ENCODE measurements around the gene LINC01488. TPM values are rescaled to one million over a fixed set of nuclear protein-coding genes. Genes with fewer than 3 reads are reported as not detected.

The LINC01488 gene
- total and polyA plus RNA-seq, 2 of the 13 experiments (the other 11 are each of a cell fraction or from before 2014, with no cell fraction given), result 0.26 to 0.58 TPM

- no peaks in the 10 kb centered on the region for H3K79me2 ChIP-seq (ENCODE audit: insufficient read depth, low read length)
- no peak overlapping the region for H3K27ac ChIP-seq (ENCODE audit: extremely low read length, insufficient read depth, low read length)
- CTCF ChIA-PET (ENCODE audit: low intra/inter-chr PET ratio, low total read pairs), result no interaction called here
- no peak overlapping the region for H3K4me2 ChIP-seq (ENCODE audit: low read depth, low read length)
- no peak overlapping the region for H2AFZ ChIP-seq (ENCODE audit: low read length)
- ATAC-seq (no peak), DNase-seq (ENCODE audit: low spot score) (no peak), FAIRE-seq (no peak)
- 52% methylated on average over 12 of the region's 12 CpGs for WGBS (ENCODE audit: low lambda C conversion rate)
- no peaks in the 10 kb centered on the region for H4K20me1 ChIP-seq (ENCODE audit: insufficient read depth, low read length)
- H3K36me3 ChIP-seq (replicated peaks in 1 of 2; ENCODE audit: control insufficient read depth in 1 of 2, insufficient read depth in 2 of 2, low read length in 2 of 2), result no peaks in the 10 kb centered on the region
- TF ChIP-seq ZNF468 (CRISPR knock-in tag; IDR thresholded peaks at IDR 0.05) (no peak), ZNF781 (CRISPR knock-in tag; IDR thresholded peaks at IDR 0.05; ENCODE audit: borderline replicate concordance, not compliant biosample characterization) (no peak), ZSCAN31 (CRISPR knock-in tag; IDR thresholded peaks at IDR 0.05; ENCODE audit: low read depth) (no peak)
- peaks cover 2 to 29% of the 10 kb centered on the region in 2 experiments; a peak in 3 of 5 replicates for H3K27me3 ChIP-seq (ENCODE audit: control insufficient read depth in 1 of 2, insufficient read depth in 2 of 2, low read length in 2 of 2)
- intact Hi-C loops (cut with micrococcal nuclease; ENCODE audit: unreplicated experiment), result no loop called here
- in situ Hi-C loops (cut with HindIII; ENCODE audit: extremely low pct_ligation_motif_present, low pct_unique_long_range_greater_than_20kb), result no loop called here
- no peak overlapping the region for H3K9ac ChIP-seq (ENCODE audit: insufficient read depth, low read depth, low read length)
- no TSS peak for BruUV-seq (replicated peaks)
- H3K9me3 ChIP-seq (ENCODE audit: low read length), result no peaks in the 10 kb centered on the region
- POLR2A ChIA-PET, result no interaction called here
- H3K4me1 ChIP-seq (ENCODE audit: insufficient read depth, low read length), result no peaks in the 10 kb centered on the region
- no peak overlapping the region for H3K4me3 ChIP-seq (replicated peaks in 1 of 3; ENCODE audit: insufficient read depth in 1 of 3, low read depth in 2 of 3, low read length in 3 of 3)
These were observed 45.0 kb downstream of the LINC01488 start for GRCh38 chr11:69526453-69526810.

DNA sequence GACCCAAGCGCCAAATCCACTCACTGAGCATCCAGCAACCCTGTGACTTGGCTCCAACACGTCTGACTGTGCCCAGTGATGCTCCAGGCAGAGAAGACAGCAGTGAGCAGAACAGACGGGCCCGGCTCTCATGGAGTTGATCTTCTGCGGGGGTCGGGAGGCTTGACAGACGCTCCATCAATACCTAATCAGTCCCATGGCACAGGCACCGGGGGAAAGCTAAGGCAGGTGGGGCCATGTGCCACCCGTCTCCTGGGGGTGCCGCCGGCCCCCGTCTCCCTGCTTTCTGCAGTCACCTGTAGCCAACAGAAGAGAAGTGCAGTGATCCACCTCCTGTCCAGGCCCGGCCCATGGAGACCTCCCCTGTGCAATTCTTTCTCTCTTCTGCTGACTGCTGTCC lies 47.5 kb downstream of the LINC01488 start:
- POLR2A ChIA-PET, result no interaction called here
- Histone ChIP-seq H2AFZ (ENCODE audit: low read length) (no peak overlapping the region), H4K20me1 (ENCODE audit: insufficient read depth, low read length) (no peaks in the 10 kb centered on the region), H3K4me1 (ENCODE audit: insufficient read depth, low read length) (no peaks in the 10 kb centered on the region), H3K36me3 (replicated peaks in 1 of 2; ENCODE audit: control insufficient read depth in 1 of 2, insufficient read depth in 2 of 2, low read length in 2 of 2) (no peaks in the 10 kb centered on the region), H3K27ac (ENCODE audit: extremely low read length, insufficient read depth, low read length) (no peak overlapping the region), H3K79me2 (ENCODE audit: insufficient read depth, low read length) (no peaks in the 10 kb centered on the region), H3K9me3 (ENCODE audit: low read length) (no peaks in the 10 kb centered on the region), H3K27me3 (ENCODE audit: control insufficient read depth in 1 of 2, insufficient read depth in 2 of 2, low read length in 2 of 2) (peaks cover 4 to 44% of the 10 kb centered on the region in 2 experiments; a peak in 3 of 5 replicates), H3K4me2 (ENCODE audit: low read depth, low read length) (no peak overlapping the region), H3K4me3 (replicated peaks in 1 of 3; ENCODE audit: insufficient read depth in 1 of 3, low read depth in 2 of 3, low read length in 3 of 3) (no peak overlapping the region), H3K9ac (ENCODE audit: insufficient read depth, low read depth, low read length) (no peak overlapping the region)
- FAIRE-seq (no peak), ATAC-seq (no peak), DNase-seq (ENCODE audit: low spot score) (no peak)
- BruUV-seq (replicated peaks), result no TSS peak
- intact Hi-C loops (cut with micrococcal nuclease; ENCODE audit: unreplicated experiment), result no loop called here
- CTCF ChIA-PET (ENCODE audit: low intra/inter-chr PET ratio, low total read pairs), result no interaction called here
- 60% methylated on average over 8 of the region's 13 CpGs for WGBS (ENCODE audit: low lambda C conversion rate)
- in situ Hi-C loops (cut with HindIII; ENCODE audit: extremely low pct_ligation_motif_present, low pct_unique_long_range_greater_than_20kb), result no loop called here
- TF ChIP-seq PHF20 (CRISPR knock-in tag; IDR thresholded peaks at IDR 0.05) (no peak), ZNF124 (CRISPR knock-in tag; IDR thresholded peaks at IDR 0.05) (no peak), ZNF646 (CRISPR knock-in tag; IDR thresholded peaks at IDR 0.05) (no peak), ZNF260 (CRISPR knock-in tag; IDR thresholded peaks at IDR 0.05; ENCODE audit: borderline replicate concordance, low read depth) (no peak), ATF4 (CRISPR knock-in tag; IDR thresholded peaks at IDR 0.05) (no peak)
